GM12875 (cell line): Measurements from ENCODE around the gene GALNT4.

Experiments
- H3K4me3 ChIP-seq: one replicate; pipeline ENCODE4 v1.5.1; 2011; ENCODE audit warnings: low read depth, low read length, control low read depth
- CTCF ChIP-seq: IDR thresholded peaks from 2 replicates; pipeline ENCODE4 v1.5.1; 2011; ENCODE audit warnings: low read depth, mild to moderate bottlenecking, control low read depth, inconsistent platforms, low read length, moderate library complexity, borderline replicate concordance; ENCODE audit not compliant: insufficient read depth

Gene GALNT4

DNA sequence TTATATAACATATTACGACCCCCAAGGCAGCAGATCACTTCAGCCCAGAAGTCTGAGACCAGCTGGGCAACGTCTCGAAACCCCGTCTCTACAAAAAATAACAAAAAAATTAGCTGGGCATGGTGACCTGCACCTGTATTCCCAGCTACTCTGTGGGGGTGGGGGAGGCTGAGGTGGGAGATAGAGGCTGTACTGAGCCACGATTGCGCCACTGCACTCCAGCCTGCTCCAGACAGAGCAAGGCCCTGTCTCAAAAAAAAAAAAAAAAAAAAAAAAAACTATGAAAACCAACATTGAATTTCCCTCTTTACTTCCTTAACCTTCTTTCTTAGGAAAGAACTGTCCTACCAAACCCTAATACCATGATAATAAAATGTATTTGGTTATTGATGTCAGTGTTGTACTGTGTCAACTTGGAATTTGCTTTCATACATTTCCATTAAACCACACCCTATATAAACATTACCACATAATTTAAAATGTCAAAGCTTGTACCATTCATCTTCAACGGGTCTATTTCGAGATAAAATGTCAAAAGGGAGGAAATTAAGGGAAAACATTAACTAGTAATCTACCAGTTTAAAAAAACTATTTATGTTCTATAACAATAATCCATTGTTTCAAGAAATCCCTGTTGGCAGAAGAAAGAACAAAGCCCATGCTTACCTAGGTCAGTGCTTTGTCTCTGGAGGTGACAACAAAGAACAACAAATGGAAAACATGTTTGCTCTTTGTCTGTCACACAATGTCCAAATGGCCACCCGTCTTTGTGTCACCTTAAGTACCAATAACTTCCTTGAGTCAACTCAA, 17.4 kb downstream of the GALNT4 start:
- no peak for TF ChIP-seq CTCF
- no peak overlapping the region for H3K4me3 ChIP-seq

- TF ChIP-seq CTCF = no peak
- H3K4me3 ChIP-seq = no peak overlapping the region
Measured at GRCh38 chr12:89506050-89506449, 18.5 kb downstream of the GALNT4 start.

DNA sequence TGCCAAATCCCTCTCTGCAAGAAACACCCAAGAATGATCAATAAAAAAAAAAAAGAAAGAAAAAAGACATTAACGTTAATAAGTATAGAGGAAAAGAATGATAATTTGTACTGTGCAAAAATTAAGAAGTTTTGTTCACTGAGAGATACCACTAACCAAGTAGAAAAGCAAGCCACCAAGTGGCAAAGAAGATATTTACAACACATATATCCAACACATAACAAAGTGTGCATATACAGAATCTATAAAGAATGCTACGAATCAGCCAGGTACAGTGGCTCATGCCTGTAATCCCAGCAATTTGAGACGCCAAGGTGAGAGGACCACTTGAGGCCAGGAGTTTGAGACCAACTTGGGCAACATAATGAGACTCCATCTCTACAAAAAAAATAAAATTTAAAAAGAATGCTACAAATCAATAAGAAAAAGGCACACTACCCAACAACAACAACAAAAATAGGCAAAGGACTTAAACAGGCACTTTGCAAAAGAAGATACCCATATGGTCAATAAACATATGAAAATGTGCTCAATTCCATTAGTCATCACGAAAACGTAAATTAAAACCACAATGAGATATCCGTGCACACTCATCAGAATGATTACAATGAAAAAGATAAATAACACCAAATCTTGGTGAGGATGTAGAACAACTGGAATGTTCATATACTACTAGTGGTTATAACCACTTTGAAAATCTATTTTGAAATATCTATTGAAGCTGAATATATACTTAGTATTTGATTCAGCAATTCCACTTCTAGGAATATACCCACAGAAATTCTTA, 19.8 kb downstream of the GALNT4 start:
- no peak for TF ChIP-seq CTCF
- no peak overlapping the region for H3K4me3 ChIP-seq

- H3K4me3 ChIP-seq = no peak overlapping the region
- no peak for TF ChIP-seq CTCF
Measured at GRCh38 chr12:89501793-89502192, 22.8 kb downstream of the GALNT4 start.

- no peak overlapping the region for H3K4me3 ChIP-seq
- TF ChIP-seq CTCF = no peak
Measured at GRCh38 chr12:89499857-89500256, 24.7 kb downstream of the GALNT4 start.

GRCh38 chr12:89497467-89497866, 27.1 kb downstream of the GALNT4 start:
- no peak for TF ChIP-seq CTCF

More at GRCh38 chr12:89497467-89497866, 27.1 kb downstream of the GALNT4 start:
- H3K4me3 ChIP-seq = no peak overlapping the region
